Activated T-helper 9 cell treated with anti-CD3 and anti-CD28 coated beads, Interleukin-2, amount 50 U/mL, for 16 hours (primary cell): Measurements from ENCODE around the gene PDE3A.

Source experiments
- DNase-seq: peaks from one replicate; pipeline ENCODE4 v3.0.0-alpha.2; 2020; ENCODE audit warnings: low read depth

Gene PDE3A

GRCh38 chr12:20616093-20616492, 247.8 kb downstream of the PDE3A start:
- no peak for DNase-seq

DNA sequence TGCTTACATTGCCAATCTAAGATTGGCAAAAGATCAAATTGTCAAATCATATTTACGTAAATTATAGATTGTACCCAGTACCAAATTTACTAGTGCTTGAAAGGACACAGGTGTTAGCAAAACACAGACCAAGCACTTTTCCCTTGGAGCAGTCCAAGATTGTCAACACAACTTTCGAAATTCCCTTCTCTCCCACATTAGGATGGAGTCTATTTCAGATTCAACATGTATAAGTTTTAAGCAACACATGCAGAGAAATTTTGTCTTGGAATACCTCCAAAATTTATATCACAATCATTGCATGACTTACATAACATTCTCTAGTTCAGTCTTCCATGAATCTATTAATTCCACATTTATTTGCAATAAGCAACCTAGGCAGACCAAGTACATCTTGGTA, 251.9 kb downstream of the PDE3A start:
- DNase-seq = no peak

GRCh38 chr12:20624718-20625117, 256.4 kb downstream of the PDE3A start:
- DNase-seq = no peak

GRCh38 chr12:20625531-20625930, 257.2 kb downstream of the PDE3A start:
- DNase-seq = no peak

- no peak for DNase-seq
These were observed 258.8 kb downstream of the PDE3A start for GRCh38 chr12:20627001-20627588.

DNA sequence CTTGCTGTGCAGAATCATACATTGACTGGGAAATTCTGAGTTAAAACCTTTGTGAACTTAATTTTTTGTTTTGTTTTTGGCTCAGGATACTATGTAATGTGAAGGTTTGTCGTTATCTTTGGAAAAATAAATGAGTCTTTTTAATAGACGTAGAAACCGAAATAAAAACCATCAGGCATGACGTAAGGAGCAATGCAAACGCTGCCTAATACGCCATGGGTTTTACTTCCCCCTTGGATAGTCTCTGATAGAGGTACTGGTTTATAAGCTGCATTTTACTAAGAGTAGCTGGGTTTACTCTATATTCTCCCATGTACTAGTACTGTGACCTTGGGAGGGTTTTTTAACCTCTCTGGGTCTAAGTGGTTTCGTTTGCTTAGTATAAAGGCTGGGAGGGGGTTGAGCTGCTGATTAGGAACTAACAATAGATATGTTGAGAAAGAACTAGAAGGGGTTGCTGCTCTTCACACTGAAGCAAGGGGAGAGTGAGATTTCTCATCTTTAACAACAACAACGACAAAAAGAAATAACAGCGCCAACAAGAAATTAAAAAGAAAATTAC, 260.0 kb downstream of the PDE3A start:
- DNase-seq = no peak

- DNase-seq = no peak
These were observed 260.7 kb downstream of the PDE3A start for GRCh38 chr12:20628999-20629398.

GRCh38 chr12:20629414-20630156, 261.2 kb downstream of the PDE3A start:
- no peak for DNase-seq

GRCh38 chr12:20631711-20632110, 263.4 kb downstream of the PDE3A start:
- no peak for DNase-seq

GRCh38 chr12:20641106-20641505, 272.8 kb downstream of the PDE3A start:
- DNase-seq = no peak

DNA sequence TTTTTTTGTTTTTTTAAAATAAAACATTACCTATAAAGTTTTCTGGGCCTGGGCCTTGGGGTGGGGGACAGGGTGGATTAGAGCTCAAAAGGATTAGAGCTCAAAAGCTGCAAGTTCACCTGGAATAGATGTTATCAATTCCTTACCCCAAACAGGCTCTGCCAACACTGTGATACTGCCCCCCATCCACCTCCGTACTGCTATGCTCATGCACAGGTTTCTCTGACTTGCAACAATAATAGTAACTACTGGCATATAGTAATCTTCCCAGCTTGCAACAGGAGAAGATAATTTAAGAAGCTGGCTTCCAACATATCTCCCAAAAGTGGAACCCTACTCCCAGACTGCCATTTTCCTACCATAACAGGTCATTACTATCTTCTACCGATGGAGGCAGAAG, 275.5 kb downstream of the PDE3A start:
- DNase-seq = no peak

- DNase-seq = no peak
These were observed 278.0 kb downstream of the PDE3A start for GRCh38 chr12:20646239-20646827.

DNA sequence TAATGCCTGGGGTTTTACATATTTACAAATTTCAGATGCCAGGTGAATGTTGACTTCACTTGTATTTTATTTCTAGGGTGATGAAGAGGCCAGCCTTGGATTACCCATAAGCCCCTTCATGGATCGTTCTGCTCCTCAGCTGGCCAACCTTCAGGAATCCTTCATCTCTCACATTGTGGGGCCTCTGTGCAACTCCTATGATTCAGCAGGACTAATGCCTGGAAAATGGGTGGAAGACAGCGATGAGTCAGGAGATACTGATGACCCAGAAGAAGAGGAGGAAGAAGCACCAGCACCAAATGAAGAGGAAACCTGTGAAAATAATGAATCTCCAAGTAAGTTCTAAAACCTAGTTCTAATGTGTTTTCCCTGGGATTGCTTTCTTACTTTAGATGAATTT, 285.5 kb downstream of the PDE3A start:
- no peak for DNase-seq

- DNase-seq = no peak
These were observed 288.3 kb downstream of the PDE3A start for GRCh38 chr12:20656600-20656999.

- no peak for DNase-seq
These were observed 289.2 kb downstream of the PDE3A start for GRCh38 chr12:20657496-20657895.

DNA sequence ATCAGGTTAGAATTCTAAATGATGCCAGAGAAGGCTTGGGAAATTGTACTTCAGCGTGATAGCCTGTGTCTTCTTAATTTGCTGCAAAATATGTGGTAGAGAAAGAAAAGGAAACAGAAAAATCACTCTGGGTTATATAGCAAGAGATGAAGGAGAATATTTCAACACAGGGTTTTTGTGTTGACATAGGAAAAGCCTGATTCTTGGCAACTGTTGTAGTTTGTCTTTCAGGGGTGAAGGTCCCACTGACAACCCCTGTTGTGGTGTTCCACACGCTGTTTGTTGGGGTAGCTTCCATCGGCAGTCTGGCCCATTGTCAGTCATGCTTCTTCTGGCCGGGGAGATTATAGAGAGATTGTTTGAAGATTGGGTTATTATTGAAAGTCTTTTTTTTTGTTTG, 313.0 kb downstream of the PDE3A start:
- DNase-seq = no peak

GRCh38 chr12:20695232-20695631, 326.9 kb downstream of the PDE3A start, which contains the start of gene SLCO1C1:
Gene SLCO1C1 (plus strand): TSS chr12:20695332. CDS start chr12:20699577, 4,245 bp downstream.
- no peak for DNase-seq

GRCh38 chr12:20696181-20696905, 328.0 kb downstream of the PDE3A start:
- no peak for DNase-seq

- no peak for DNase-seq
These were observed 332.8 kb downstream of the PDE3A start for GRCh38 chr12:20701106-20701505.

DNA sequence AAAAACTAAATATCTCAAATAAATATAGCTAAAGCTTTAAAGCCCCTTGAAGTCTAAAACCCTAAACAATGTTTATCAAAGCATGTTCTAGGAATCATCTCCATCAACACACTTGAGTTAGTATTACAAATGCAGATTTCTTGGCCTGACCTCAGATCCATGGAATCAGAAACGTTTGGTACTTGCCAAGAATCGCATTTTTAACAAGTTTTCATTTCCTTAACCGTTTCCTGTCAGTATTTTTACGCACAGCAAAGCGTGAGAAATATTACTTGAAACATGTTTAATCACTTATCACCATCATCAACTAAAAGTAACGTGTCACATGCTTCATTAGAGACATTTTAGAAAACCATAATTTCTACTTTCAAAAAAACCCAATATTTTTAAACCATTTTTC, 336.5 kb downstream of the PDE3A start:
- DNase-seq = no peak

- no peak for DNase-seq
These were observed 343.5 kb downstream of the PDE3A start for GRCh38 chr12:20711846-20712245.

DNA sequence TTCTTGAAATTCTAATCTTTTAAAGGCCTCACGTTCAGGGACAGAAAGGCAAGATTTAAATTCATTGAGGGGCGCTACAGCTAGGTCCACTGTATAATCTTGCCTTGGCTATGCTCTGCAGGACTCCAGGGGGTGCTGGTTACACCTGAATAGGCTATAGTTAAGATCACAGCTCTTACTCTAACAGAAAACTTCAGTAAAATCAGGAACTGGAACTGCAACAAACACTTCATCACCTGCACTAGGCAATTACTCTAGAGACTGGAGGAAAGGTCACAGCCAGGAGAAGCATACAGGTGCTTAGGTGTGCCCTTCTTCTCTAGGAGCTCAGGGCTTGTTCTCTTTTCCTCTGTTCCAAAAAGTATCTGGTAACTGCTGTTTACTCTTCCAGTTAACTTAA, 347.7 kb downstream of the PDE3A start:
- DNase-seq = no peak
